T-cell (primary cell): ENCODE results near the gene REPIN1. TPM values are rescaled to one million over a fixed set of nuclear protein-coding genes. Genes with fewer than 3 reads are reported as not detected.

Experiments used
- ATAC-seq, 4 experiments: fragments of 200-7000 bp in 3 of 4; fragments of 150-1000 bp in 1 of 4; cut with Tn5 transposase; replicated peaks in 1 of 4; 1 replicate in 3 of 4; 2 replicates in 1 of 4; pipeline ENCODE4 v1.10.0; 2021; ENCODE audit warnings: moderate library complexity in 3 of 4, mild to moderate bottlenecking in 2 of 4, moderate number of reproducible peaks in 1 of 4
- CTCF ChIA-PET, 2 donors: fragments of 300-600 bp; sonication (Branson Sonifier 250); formaldehyde crosslinking; loops; one replicate each; lab custom pipeline; 2022; ENCODE audit warnings: antibody characterized with exemption in 2 of 2; lab: Charles Lee
- POLR2A ChIA-PET, 2 donors: fragments of 300-600 bp; sonication (Branson Sonifier 250); formaldehyde crosslinking; loops; one replicate each; lab custom pipeline; 2022; ENCODE audit warnings: antibody characterized with exemption in 2 of 2; lab: Charles Lee
- DNase-seq, 35 experiments: peaks; one replicate each; pipeline versions ENCODE4 v3.0.0 to v3.0.0-alpha.2; 2013 to 2023
- H3K27ac ChIP-seq: one replicate; pipeline ENCODE4 v1.5.1; 2013; ENCODE audit warnings: low read length
- H3K27me3 ChIP-seq, 2 experiments: replicated peaks in 1 of 2; 1 replicate in 1 of 2; 2 replicates in 1 of 2; pipeline versions ENCODE4 v1.6.1 to v1.7.0; 2013; ENCODE audit warnings: low read length in 1 of 2, mixed read lengths in 1 of 2; ENCODE audit not compliant: control insufficient read depth in 2 of 2, insufficient read depth in 2 of 2; ENCODE audit errors: extremely low read depth in 1 of 2
- H3K36me3 ChIP-seq, 2 donors: 1 replicate in 1 of 2; 2 replicates in 1 of 2; pipeline versions ENCODE4 v1.6.1 to v1.7.0; 2013; ENCODE audit warnings: low read length in 1 of 2; ENCODE audit not compliant: control insufficient read depth in 2 of 2, insufficient read depth in 1 of 2; ENCODE audit errors: extremely low read depth in 1 of 2
- H3K4me1 ChIP-seq, 2 experiments: 1 replicate in 1 of 2; 2 replicates in 1 of 2; pipeline versions ENCODE4 v1.6.1 to v1.7.0; 2013; ENCODE audit warnings: low read length in 2 of 2, mixed read lengths in 1 of 2; ENCODE audit not compliant: insufficient read depth in 2 of 2, control insufficient read depth in 1 of 2; ENCODE audit errors: extremely low read depth in 1 of 2
- H3K4me3 ChIP-seq, 2 donors: 1 replicate in 1 of 2; 2 replicates in 1 of 2; pipeline versions ENCODE4 v1.5.1 to v1.7.0; 2013; ENCODE audit warnings: mild to moderate bottlenecking in 2 of 2, low read length in 1 of 2, moderate library complexity in 1 of 2; ENCODE audit not compliant: control insufficient read depth in 1 of 2; ENCODE audit errors: extremely low read depth in 1 of 2
- H3K9me3 ChIP-seq: 2 replicates; pipeline ENCODE4 v1.7.0; 2013
- H3K27ac Mint-ChIP-seq, 2 donors: one replicate each; pipeline ENCODE4 v1.8.0; 2020 to 2021; ENCODE audit warnings: mild to moderate bottlenecking in 2 of 2, mixed read lengths in 2 of 2
- H3K27me3 Mint-ChIP-seq, 2 donors: one replicate each; pipeline ENCODE4 v1.8.0; 2021 to 2022; ENCODE audit warnings: mixed read lengths in 2 of 2
- H3K36me3 Mint-ChIP-seq: one replicate; pipeline ENCODE4 v1.8.0; 2021; ENCODE audit warnings: mixed read lengths
- H3K4me1 Mint-ChIP-seq, 3 donors: one replicate each; pipeline ENCODE4 v1.8.0; 2020 to 2022; ENCODE audit warnings: mixed read lengths in 3 of 3, mild to moderate bottlenecking in 1 of 3
- H3K4me3 Mint-ChIP-seq, 3 donors: one replicate each; pipeline ENCODE4 v1.8.0; 2020 to 2022; ENCODE audit warnings: mild to moderate bottlenecking in 3 of 3, mixed read lengths in 3 of 3, moderate library complexity in 3 of 3
- H3K9me3 Mint-ChIP-seq, 3 donors: one replicate each; pipeline ENCODE4 v1.8.0; 2020 to 2022; ENCODE audit warnings: mixed read lengths in 3 of 3
- WGBS: methylation state at CpG from one replicate; pipeline ENCODE4 v1.1.5; 2013; ENCODE audit warnings: missing lambda C conversion rate; ENCODE audit not compliant: insufficient coverage; 5-methylcytosine and 5-hydroxymethylcytosine counted together
- total RNA-seq, 35 experiments: library from RNA in 6 of 35; stranded (reverse) in 6 of 35; fragments of 120-200 nt in 1 of 35; gene quantifications; one replicate each; pipeline versions ENCODE4 v1.2.1 to v1.2.4 and lab custom pipeline; 2013 to 2026

REPIN1 gene
- total RNA-seq, 5 donors from 2014 or later (not counting 1 experiment from before 2014, with no cell fraction given) = 64.0 to 110 (median 101) TPM

- Histone ChIP-seq H3K9me3 (no peaks in the 10 kb centered on the region), H3K4me3 (no peak overlapping the region), H3K27ac (no peak overlapping the region), H3K36me3 (no peaks in the 10 kb centered on the region), H3K4me1 (peaks cover 15 to 28% of the 10 kb centered on the region in 2 experiments), H3K27me3 (no peaks in the 10 kb centered on the region)
- DNase-seq (no peak), ATAC-seq (no peak)
- ChIA-PET POLR2A (no interaction called here), CTCF (interaction anchor here in 1 of 2 donors (0.5 kb wide), 1 partner anchor 19 kb away, joined by 3 read pairs; no protein-coding TSS in a partner anchor)
- 89% methylated on average over 5 of the region's 7 CpGs for WGBS
- Mint-ChIP-seq H3K27ac (no peak overlapping the region), H3K9me3 (no peaks in the 10 kb centered on the region), H3K36me3 (no peaks in the 10 kb centered on the region), H3K27me3 (no peaks in the 10 kb centered on the region), H3K4me1 (peaks cover 50 to 66% (median 54%) of the 10 kb centered on the region in 3 donors), H3K4me3 (no peak overlapping the region)
Measured at GRCh38 chr7:150361402-150361801, 7.2 kb upstream of the REPIN1 start.

GRCh38 chr7:150361807-150362621, 6.6 kb upstream of the REPIN1 start:
- Histone ChIP-seq H3K27ac (no peak overlapping the region), H3K36me3 (no peaks in the 10 kb centered on the region), H3K9me3 (no peaks in the 10 kb centered on the region), H3K4me1 (peaks cover 13 to 30% of the 10 kb centered on the region in 2 experiments), H3K27me3 (no peaks in the 10 kb centered on the region), H3K4me3 (no peak overlapping the region)
- CTCF ChIA-PET = no interaction called here
- Mint-ChIP-seq H3K9me3 (no peaks in the 10 kb centered on the region), H3K4me1 (peaks cover 46 to 65% (median 51%) of the 10 kb centered on the region in 3 donors), H3K27me3 (no peaks in the 10 kb centered on the region), H3K36me3 (no peaks in the 10 kb centered on the region), H3K27ac (no peak overlapping the region), H3K4me3 (no peak overlapping the region)
- ATAC-seq = no peak
- no peak for DNase-seq
- POLR2A ChIA-PET = interaction anchor here (0.6 to 0.7 kb wide), 3 partner anchors 11 to 44 kb away, joined by 3 read pairs; a partner anchor contains a TSS
- 91% methylated on average over 12 of the region's 18 CpGs for WGBS

GRCh38 chr7:150363370-150363769, 5.3 kb upstream of the REPIN1 start:
- ATAC-seq (no peak), DNase-seq (no peak)
- CTCF ChIA-PET = interaction anchor here in 1 of 2 donors (0.6 kb wide), 1 partner anchor 396 kb away, joined by 3 read pairs; no protein-coding TSS in a partner anchor
- no CpG with 5 or more reads among the region's 4 CpGs for WGBS
- peaks cover 40 to 61% (median 46%) of the 10 kb centered on the region in 3 donors for H3K4me1 Mint-ChIP-seq
- no peaks in the 10 kb centered on the region for H3K9me3 Mint-ChIP-seq
- Histone ChIP-seq H3K9me3 (no peaks in the 10 kb centered on the region), H3K4me1 (peaks cover 10 to 25% of the 10 kb centered on the region in 2 experiments), H3K27ac (no peak overlapping the region), H3K27me3 (no peaks in the 10 kb centered on the region), H3K36me3 (no peaks in the 10 kb centered on the region), H3K4me3 (no peak overlapping the region)
- H3K27ac Mint-ChIP-seq = peak overlapping the region in 1 of 2 donors; percentile 16
- POLR2A ChIA-PET = no interaction called here
- H3K27me3 Mint-ChIP-seq = no peaks in the 10 kb centered on the region
- no peak overlapping the region for H3K4me3 Mint-ChIP-seq
- H3K36me3 Mint-ChIP-seq = no peaks in the 10 kb centered on the region

GRCh38 chr7:150363872-150364271, 4.8 kb upstream of the REPIN1 start:
- Mint-ChIP-seq H3K9me3 (no peaks in the 10 kb centered on the region), H3K4me1 (peaks cover 35 to 56% (median 41%) of the 10 kb centered on the region in 3 donors), H3K27ac (peak overlapping the region in 1 of 2 donors; percentile 49), H3K4me3 (no peak overlapping the region), H3K27me3 (no peaks in the 10 kb centered on the region), H3K36me3 (no peaks in the 10 kb centered on the region)
- DNase-seq (no peak), ATAC-seq (no peak)
- CTCF ChIA-PET = no interaction called here
- Histone ChIP-seq H3K4me1 (peaks cover 10 to 22% of the 10 kb centered on the region in 2 experiments), H3K27ac (no peak overlapping the region), H3K27me3 (no peaks in the 10 kb centered on the region), H3K9me3 (no peaks in the 10 kb centered on the region), H3K4me3 (no peak overlapping the region), H3K36me3 (no peaks in the 10 kb centered on the region)
- POLR2A ChIA-PET = no interaction called here
- 79% methylated on average over 3 of the region's 5 CpGs for WGBS

- Histone ChIP-seq H3K27me3 (no peaks in the 10 kb centered on the region), H3K4me1 (peaks cover 14 to 31% of the 10 kb centered on the region in 2 experiments), H3K36me3 (no peaks in the 10 kb centered on the region), H3K27ac (no peak overlapping the region), H3K9me3 (no peaks in the 10 kb centered on the region), H3K4me3 (no peak overlapping the region)
- H3K36me3 Mint-ChIP-seq = no peaks in the 10 kb centered on the region
- CTCF ChIA-PET = interaction anchor here (1.1 to 1.4 kb wide), 3 partner anchors 13 to 533 kb away, joined by 4 to 6 read pairs (median 4); no protein-coding TSS in a partner anchor
- WGBS = 93% methylated on average over 9 of the region's 10 CpGs
- ATAC-seq (no peak), DNase-seq (no peak)
- POLR2A ChIA-PET = interaction anchor here in 1 of 2 donors (0.7 kb wide), 1 partner anchor 40 kb away, joined by 4 read pairs; a partner anchor contains a TSS
- H3K4me3 Mint-ChIP-seq = no peak overlapping the region
- peak overlapping the region; percentile 32 to 85 for H3K27ac Mint-ChIP-seq
- H3K4me1 Mint-ChIP-seq = peaks cover 39 to 56% (median 42%) of the 10 kb centered on the region in 3 donors
- H3K9me3 Mint-ChIP-seq = no peaks in the 10 kb centered on the region
- H3K27me3 Mint-ChIP-seq = no peaks in the 10 kb centered on the region
Measured at GRCh38 chr7:150365194-150365593, 3.4 kb upstream of the REPIN1 start.

GRCh38 chr7:150365673-150366398, 2.8 kb upstream of the REPIN1 start:
- H3K4me1 Mint-ChIP-seq = peaks cover 45 to 61% (median 49%) of the 10 kb centered on the region in 3 donors
- DNase-seq (no peak), ATAC-seq (no peak)
- WGBS = 80% methylated on average over 1 of the region's 5 CpGs
- Histone ChIP-seq H3K9me3 (no peaks in the 10 kb centered on the region), H3K4me3 (no peak overlapping the region), H3K4me1 (peaks cover 14 to 37% of the 10 kb centered on the region in 2 experiments), H3K27me3 (no peaks in the 10 kb centered on the region), H3K36me3 (no peaks in the 10 kb centered on the region), H3K27ac (no peak overlapping the region)
- H3K27ac Mint-ChIP-seq = peak overlapping the region; percentile 84 to 85
- H3K9me3 Mint-ChIP-seq = no peaks in the 10 kb centered on the region
- H3K4me3 Mint-ChIP-seq = peak overlapping the region; percentile 2 to 51 (median 50)
- H3K27me3 Mint-ChIP-seq = no peaks in the 10 kb centered on the region
- ChIA-PET CTCF (interaction anchor here (0.6 to 1.8 kb wide), 6 partner anchors 8 to 1561 kb away, joined by 3 to 7 read pairs (median 5); no protein-coding TSS in a partner anchor), POLR2A (interaction anchor here (0.5 to 0.7 kb wide), 2 partner anchors 40 to 981 kb away, joined by 4 read pairs; a partner anchor contains a TSS)
- H3K36me3 Mint-ChIP-seq = peaks cover 3% of the 10 kb centered on the region
